SK-MEL-5 (cell line): Measurements from ENCODE around the gene KPTN. TPM values are rescaled to one million over a fixed set of nuclear protein-coding genes. Genes with fewer than 3 reads are reported as not detected.

Experiments
- DNase-seq: peaks from one replicate; pipeline ENCODE4 v3.0.0-alpha.2; 2016; ENCODE audit warnings: low read depth, low spot score
- in situ Hi-C: cut with HindIII; loops from 2 replicates; pipeline ENCODE4 v1.10.0; 2016; ENCODE audit warnings: low sequenced_read_pairs, high pct_unique_total_duplicates, low pct_unique_long_range_greater_than_20kb
- total RNA-seq: library from RNA; depleted of rRNA; stranded (reverse); fragments of >200 nt; shearing (Covaris generic); gene quantifications from 2 replicates; pipeline ENCODE4 v1.2.3, GENCODE V29; 2014

The KPTN gene
- total RNA-seq, 1 experiment from 2014 or later, result 6.9 TPM

GRCh38 chr19:47456721-47457474 lies 27.1 kb downstream of the KPTN start:
- DNase-seq, result no peak
- in situ Hi-C loops, result no loop called here

GRCh38 chr19:47450478-47450877 lies 33.5 kb downstream of the KPTN start:
- in situ Hi-C loops, result no loop called here
- no peak for DNase-seq

- no peak for DNase-seq
- in situ Hi-C loops, result no loop called here
Measured at GRCh38 chr19:47448360-47448727, 35.7 kb downstream of the KPTN start.

GRCh38 chr19:47447470-47448359 lies 36.3 kb downstream of the KPTN start:
- in situ Hi-C loops, result no loop called here
- peak; percentile 93 for DNase-seq

- DNase-seq, result peak; percentile 80
- in situ Hi-C loops, result no loop called here
Measured at GRCh38 chr19:47446534-47447469, 37.2 kb downstream of the KPTN start.

- in situ Hi-C loops, result no loop called here
- peak; percentile 55 for DNase-seq
Measured at GRCh38 chr19:47445937-47446402, 38.0 kb downstream of the KPTN start.

- no peak for DNase-seq
- in situ Hi-C loops, result no loop called here
Measured at GRCh38 chr19:47445527-47445926, 38.5 kb downstream of the KPTN start.

GRCh38 chr19:47444388-47444821 lies 39.6 kb downstream of the KPTN start:
- no peak for DNase-seq
- in situ Hi-C loops, result no loop called here

- DNase-seq, result no peak
- in situ Hi-C loops, result no loop called here
Measured at GRCh38 chr19:47443331-47443730, 40.7 kb downstream of the KPTN start.

GRCh38 chr19:47438793-47439220 lies 45.2 kb downstream of the KPTN start:
- in situ Hi-C loops, result no loop called here

GRCh38 chr19:47437500-47437899 lies 46.5 kb downstream of the KPTN start:
- in situ Hi-C loops, result no loop called here

More at GRCh38 chr19:47438793-47439220, 45.2 kb downstream of the KPTN start:
- peak; percentile 36 for DNase-seq

GRCh38 chr19:47436712-47437401 lies 47.2 kb downstream of the KPTN start:
- in situ Hi-C loops, result no loop called here
- DNase-seq, result peak; percentile 78

More at GRCh38 chr19:47437500-47437899, 46.5 kb downstream of the KPTN start:
- no peak for DNase-seq

GRCh38 chr19:47435883-47436417 lies 48.1 kb downstream of the KPTN start:
- in situ Hi-C loops, result no loop called here
- DNase-seq, result no peak

- in situ Hi-C loops, result no loop called here
- DNase-seq, result no peak
Measured at GRCh38 chr19:47435196-47435595, 48.8 kb downstream of the KPTN start.

GRCh38 chr19:47434088-47434487 lies 49.9 kb downstream of the KPTN start:
- in situ Hi-C loops, result no loop called here
- no peak for DNase-seq

GRCh38 chr19:47433121-47433520 lies 50.9 kb downstream of the KPTN start:
- in situ Hi-C loops, result no loop called here
- no peak for DNase-seq

- in situ Hi-C loops, result no loop called here
Measured at GRCh38 chr19:47432499-47432898, 51.5 kb downstream of the KPTN start.

More at GRCh38 chr19:47432499-47432898, 51.5 kb downstream of the KPTN start:
- no peak for DNase-seq
